CD14-positive monocyte (primary cell): Measurements from ENCODE around the gene CDKN2AIP. TPM values are rescaled to one million over a fixed set of nuclear protein-coding genes. Genes with fewer than 3 reads are reported as not detected.

Source experiments
- DNase-seq, 3 donors: peaks; one replicate each; pipeline ENCODE4 v3.0.0-alpha.2; 2011 to 2022
- H2AFZ ChIP-seq: 2 replicates; pipeline ENCODE4 v1.6.0; 2012; ENCODE audit warnings: mild to moderate bottlenecking, low read depth, low read length, inconsistent platforms; ENCODE audit not compliant: insufficient read depth, poor library complexity, severe bottlenecking
- H3K27ac ChIP-seq, 2 donors: 1 replicate in 1 of 2; 2 replicates in 1 of 2; pipeline ENCODE4 v1.5.1; 2012 to 2013; ENCODE audit warnings: low read length in 2 of 2, control low read depth in 1 of 2, inconsistent platforms in 1 of 2, low read depth in 1 of 2, mild to moderate bottlenecking in 1 of 2
- H3K27me3 ChIP-seq, 2 donors: one replicate each; pipeline versions ENCODE4 v1.6.0 to v1.6.1; 2011 to 2013; ENCODE audit warnings: low read length in 2 of 2; ENCODE audit not compliant: control insufficient read depth in 2 of 2, insufficient read depth in 2 of 2
- H3K36me3 ChIP-seq, 2 donors: replicated peaks in 1 of 2; 1 replicate in 1 of 2; 2 replicates in 1 of 2; pipeline versions ENCODE4 v1.5.1 to v1.6.1; 2012 to 2013; ENCODE audit warnings: low read length in 2 of 2, control low read depth in 1 of 2, inconsistent platforms in 1 of 2, mild to moderate bottlenecking in 1 of 2; ENCODE audit not compliant: insufficient read depth in 2 of 2, control insufficient read depth in 1 of 2
- H3K4me1 ChIP-seq, 2 donors: 1 replicate in 1 of 2; 2 replicates in 1 of 2; pipeline versions ENCODE4 v1.5.1 to v1.6.1; 2012 to 2013; ENCODE audit warnings: low read length in 2 of 2, control low read depth in 1 of 2, inconsistent platforms in 1 of 2, mild to moderate bottlenecking in 1 of 2, moderate library complexity in 1 of 2; ENCODE audit not compliant: insufficient read depth in 2 of 2, control insufficient read depth in 1 of 2
- H3K4me2 ChIP-seq: replicated peaks from 2 replicates; pipeline ENCODE3; 2012; ENCODE audit warnings: low read length, moderate library complexity, mild to moderate bottlenecking; ENCODE audit not compliant: poor library complexity, severe bottlenecking; ENCODE audit errors: extremely low read depth
- H3K4me3 ChIP-seq, 3 experiments: fragments of 200-600 bp in 1 of 3; sonication (generic) in 1 of 3; replicated peaks in 1 of 3; 1 replicate in 2 of 3; 2 replicates in 1 of 3; pipeline ENCODE4 v1.5.1; 2011 to 2013; ENCODE audit warnings: low read length in 3 of 3, mild to moderate bottlenecking in 3 of 3, control low read depth in 2 of 3, low read depth in 2 of 3, inconsistent platforms in 1 of 3, moderate library complexity in 1 of 3
- H3K79me2 ChIP-seq: 2 replicates; pipeline ENCODE4 v1.6.0; 2012; ENCODE audit warnings: mild to moderate bottlenecking, control low read depth, inconsistent platforms, low read length, moderate library complexity; ENCODE audit not compliant: insufficient read depth
- H3K9ac ChIP-seq: 2 replicates; pipeline ENCODE4 v1.6.0; 2017; ENCODE audit warnings: low read length, mild to moderate bottlenecking; ENCODE audit not compliant: insufficient read depth, poor library complexity, severe bottlenecking
- H3K9me3 ChIP-seq, 2 donors: replicated peaks in 1 of 2; 1 replicate in 1 of 2; 2 replicates in 1 of 2; pipeline versions ENCODE4 v1.5.1 to v1.6.1; 2012 to 2013; ENCODE audit warnings: low read length in 2 of 2, control low read depth in 1 of 2; ENCODE audit not compliant: control insufficient read depth in 1 of 2, insufficient read depth in 1 of 2
- H4K20me1 ChIP-seq: 2 replicates; pipeline ENCODE4 v1.6.0; 2012; ENCODE audit warnings: mild to moderate bottlenecking, low read length, control low read depth, moderate library complexity; ENCODE audit not compliant: insufficient read depth
- H3K27ac Mint-ChIP-seq, 7 donors: one replicate each; pipeline ENCODE4 v1.8.0; 2020; ENCODE audit warnings: mild to moderate bottlenecking in 7 of 7, mixed read lengths in 7 of 7, moderate library complexity in 6 of 7, inconsistent platforms in 2 of 7
- H3K27me3 Mint-ChIP-seq, 3 donors: one replicate each; pipeline ENCODE4 v1.8.0; 2021 to 2022; ENCODE audit warnings: low read depth in 3 of 3, mild to moderate bottlenecking in 3 of 3, mixed read lengths in 3 of 3, moderate library complexity in 3 of 3, inconsistent platforms in 1 of 3
- H3K36me3 Mint-ChIP-seq, 2 donors: one replicate each; pipeline ENCODE4 v1.8.0; 2020; ENCODE audit warnings: mixed read lengths in 2 of 2, inconsistent platforms in 1 of 2, mild to moderate bottlenecking in 1 of 2
- H3K4me1 Mint-ChIP-seq: one replicate; pipeline ENCODE4 v1.8.0; 2020; ENCODE audit warnings: mild to moderate bottlenecking, mixed read lengths
- H3K4me3 Mint-ChIP-seq, 2 donors: one replicate each; pipeline ENCODE4 v1.8.0; 2020; ENCODE audit warnings: mild to moderate bottlenecking in 2 of 2, mixed read lengths in 2 of 2, moderate library complexity in 1 of 2
- H3K9me3 Mint-ChIP-seq, 7 donors: one replicate each; pipeline ENCODE4 v1.8.0; 2020 to 2022; ENCODE audit warnings: mixed read lengths in 7 of 7, mild to moderate bottlenecking in 6 of 7, moderate library complexity in 6 of 7, inconsistent platforms in 2 of 7
- CTCF ChIP-seq: fragments of 200-600 bp; IDR thresholded peaks from one replicate; pipeline ENCODE4 v1.8.0; 2022; ENCODE audit warnings: antibody characterized with exemption, mild to moderate bottlenecking
- WGBS: methylation state at CpG from one replicate; pipeline ENCODE4 v1.1.5; 2013; ENCODE audit warnings: missing lambda C conversion rate; ENCODE audit not compliant: insufficient coverage; 5-methylcytosine and 5-hydroxymethylcytosine counted together
- intact Hi-C, 2 donors: fragments of 100-400 bp; cut with micrococcal nuclease; formaldehyde crosslinking; loops; one replicate each; pipeline versions ENCODE4 v1.15.0 to v1.15.1; 2023
- polyA plus RNA-seq, 3 donors: library from polyadenylated mRNA; depleted of rRNA in 1 of 3; unstranded in 2 of 3; stranded (reverse) in 1 of 3; fragments of 300-500 nt in 2 of 3; fragments of >200 nt in 1 of 3; fragmentation: Illumina TruSeq in 2 of 3; gene quantifications; 1 replicate in 2 of 3; 2 replicates in 1 of 3; pipeline ENCODE4 v1.2.3, GENCODE V29; 2012 to 2021

CDKN2AIP gene
- polyA plus RNA-seq, 3 donors, result 3.1 to 4.4 (median 3.7) TPM

DNA sequence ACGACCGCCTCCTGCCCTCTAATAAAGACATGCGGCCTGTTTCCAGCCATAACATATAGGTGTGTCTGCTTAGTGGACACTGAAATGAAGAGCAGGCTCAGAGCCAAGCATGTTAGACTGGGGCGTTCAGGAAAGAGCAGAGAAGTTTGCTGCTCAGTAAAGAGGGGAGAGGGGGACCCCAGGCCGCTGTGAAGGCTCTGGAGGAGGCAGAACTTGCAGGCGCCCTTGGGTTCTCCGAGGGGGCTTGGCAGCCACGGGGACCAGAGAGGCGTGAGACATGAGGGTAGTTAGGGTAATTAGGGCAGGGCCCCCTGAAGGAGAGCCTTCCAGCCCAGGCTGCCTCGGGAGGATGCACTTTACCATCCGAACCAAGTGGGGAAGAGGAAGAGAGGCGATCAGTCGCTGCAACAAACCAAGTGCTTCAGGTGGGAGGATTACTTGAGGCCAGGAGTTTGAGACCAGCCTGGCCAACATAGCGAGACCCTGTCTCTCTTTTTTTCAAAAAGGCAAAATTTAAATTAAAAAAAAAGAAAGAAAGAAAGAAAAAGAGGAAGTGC is 46.6 kb upstream of the CDKN2AIP start:
- Histone ChIP-seq H4K20me1 (no peaks in the 10 kb centered on the region), H3K4me3 (peak overlapping the region; percentile 39 to 78 (median 48)), H3K9ac (peak overlapping the region; percentile 69), H2AFZ (peak overlapping the region; percentile 89), H3K9me3 (no peaks in the 10 kb centered on the region), H3K36me3 (no peaks in the 10 kb centered on the region), H3K27ac (peak overlapping the region; percentile 66 to 82), H3K79me2 (no peaks in the 10 kb centered on the region), H3K4me1 (peaks cover 48 to 69% of the 10 kb centered on the region in 2 donors), H3K27me3 (no peaks in the 10 kb centered on the region), H3K4me2 (peak overlapping the region; percentile 83)
- H3K4me1 Mint-ChIP-seq, result peaks cover 58% of the 10 kb centered on the region
- no peak for TF ChIP-seq CTCF
- peak overlapping the region; percentile 90 to 95 for H3K4me3 Mint-ChIP-seq
- intact Hi-C loops, result loop anchor here in 1 of 2 donors (5.0 kb wide), 4 partner anchors 44 to 954 kb away; partner anchors contain the start of genes CDKN2AIP, RWDD4 and TRAPPC11
- WGBS, result 72% methylated on average over 7 of the region's 14 CpGs
- DNase-seq, result no peak
- no peaks in the 10 kb centered on the region for H3K36me3 Mint-ChIP-seq
- H3K9me3 Mint-ChIP-seq, result peaks cover 0 to 1% (median 0%) of the 10 kb centered on the region in 7 donors
- H3K27ac Mint-ChIP-seq, result peak overlapping the region; percentile 46 to 89 (median 84)
- H3K27me3 Mint-ChIP-seq, result peaks cover 3 to 12% (median 9%) of the 10 kb centered on the region in 3 donors

GRCh38 chr4:183398298-183399125 is 45.9 kb upstream of the CDKN2AIP start:
- no peaks in the 10 kb centered on the region for H3K9me3 ChIP-seq
- peaks cover 48 to 62% of the 10 kb centered on the region in 2 donors for H3K4me1 ChIP-seq
- H3K27ac ChIP-seq, result peak overlapping the region; percentile 66 to 82
- H3K9me3 Mint-ChIP-seq, result peaks cover 0 to 2% (median 0%) of the 10 kb centered on the region in 7 donors
- peak overlapping the region; percentile 39 to 78 (median 48) for H3K4me3 ChIP-seq
- no peaks in the 10 kb centered on the region for H3K36me3 ChIP-seq
- no peaks in the 10 kb centered on the region for H4K20me1 ChIP-seq
- peak; percentile 54 for TF ChIP-seq CTCF
- peak overlapping the region; percentile 73 to 95 (median 89) for H3K27ac Mint-ChIP-seq
- H3K79me2 ChIP-seq, result no peaks in the 10 kb centered on the region
- under 1% methylated on average over 61 of the region's 61 CpGs for WGBS
- peak overlapping the region; percentile 69 for H3K9ac ChIP-seq
- no peaks in the 10 kb centered on the region for H3K27me3 ChIP-seq
- H3K4me1 Mint-ChIP-seq, result peaks cover 57% of the 10 kb centered on the region
- H3K27me3 Mint-ChIP-seq, result peaks cover 3 to 12% (median 9%) of the 10 kb centered on the region in 3 donors
- DNase-seq, result peak; percentile 60 to 75 (median 69)
- H2AFZ ChIP-seq, result peak overlapping the region; percentile 89
- peak overlapping the region; percentile 83 for H3K4me2 ChIP-seq
- peak overlapping the region; percentile 90 to 95 for H3K4me3 Mint-ChIP-seq
- no peaks in the 10 kb centered on the region for H3K36me3 Mint-ChIP-seq
- intact Hi-C loops, result loop anchor here in 1 of 2 donors (5.0 kb wide), 4 partner anchors 44 to 954 kb away; partner anchors contain the start of genes CDKN2AIP, RWDD4 and TRAPPC11
